Stimulated activated CD4-positive, alpha-beta T cell treated with anti-CD3 and anti-CD28 coated beads, Interleukin-15, amount 100 ng/mL, for 1 hour (primary cell): ENCODE measurements around the gene EFTUD2.
"Not testable (repeated sequence)": the region's sequence is repeated elsewhere in the genome, so short reads cannot be mapped to it uniquely, and the experiment has no call there.

Source experiments
- DNase-seq, 2 donors: peaks; one replicate each; pipeline ENCODE4 v3.0.0-alpha.2; 2020; ENCODE audit warnings: low read depth in 1 of 2, low spot score in 1 of 2

EFTUD2 gene

DNA sequence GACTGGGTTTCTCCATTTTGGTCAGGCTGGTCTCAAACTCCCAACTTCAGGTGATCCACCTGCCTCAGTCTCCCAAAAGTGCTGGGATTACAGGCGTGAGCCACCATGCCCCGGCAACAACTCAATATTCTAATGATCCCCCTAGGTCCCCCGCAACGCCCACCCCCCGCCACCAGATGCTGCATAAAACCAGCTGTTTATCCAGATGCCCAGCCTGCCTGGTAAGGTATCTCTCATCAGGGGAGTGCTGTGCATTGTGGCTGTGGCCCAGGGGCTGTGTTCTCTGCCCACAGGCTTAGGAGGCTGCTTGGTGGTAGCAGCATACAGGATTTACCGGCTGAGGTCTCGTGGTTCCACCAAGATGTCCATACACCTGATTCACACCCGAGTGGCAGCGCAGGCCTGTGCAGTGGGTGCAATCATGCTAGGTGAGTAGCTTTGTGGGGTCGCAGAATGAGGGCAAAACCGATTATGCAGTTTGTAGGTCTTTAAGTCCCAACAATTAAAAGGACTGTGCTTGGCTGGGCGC is 50.2 kb downstream of the EFTUD2 start:
- DNase-seq: no peak

DNA sequence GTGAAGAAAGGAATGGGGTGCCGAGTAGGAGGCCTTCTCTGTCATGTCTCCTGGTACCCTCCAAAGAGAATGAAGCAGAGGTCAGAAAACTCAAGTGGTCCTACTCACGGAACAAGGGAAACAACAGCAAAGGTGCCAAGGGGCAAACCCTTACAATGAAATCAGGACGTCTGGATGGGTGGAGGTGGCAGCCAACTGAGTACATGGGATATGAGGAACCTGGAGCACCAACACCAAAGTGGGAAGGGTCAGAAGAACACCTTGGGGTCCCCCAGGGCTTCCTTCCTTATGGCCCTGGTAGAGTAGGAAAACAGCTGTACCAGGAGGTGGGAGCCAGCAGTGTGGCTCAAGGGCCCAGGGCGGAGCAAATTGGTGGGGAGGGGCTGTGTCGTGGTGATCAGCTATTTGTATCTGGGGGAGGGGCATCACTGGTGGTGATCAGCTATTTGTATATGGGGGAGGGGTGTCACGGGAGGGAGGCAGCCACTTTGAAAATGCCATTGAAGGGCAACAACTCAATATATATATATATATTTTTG is 50.9 kb downstream of the EFTUD2 start:
- DNase-seq: no peak

DNA sequence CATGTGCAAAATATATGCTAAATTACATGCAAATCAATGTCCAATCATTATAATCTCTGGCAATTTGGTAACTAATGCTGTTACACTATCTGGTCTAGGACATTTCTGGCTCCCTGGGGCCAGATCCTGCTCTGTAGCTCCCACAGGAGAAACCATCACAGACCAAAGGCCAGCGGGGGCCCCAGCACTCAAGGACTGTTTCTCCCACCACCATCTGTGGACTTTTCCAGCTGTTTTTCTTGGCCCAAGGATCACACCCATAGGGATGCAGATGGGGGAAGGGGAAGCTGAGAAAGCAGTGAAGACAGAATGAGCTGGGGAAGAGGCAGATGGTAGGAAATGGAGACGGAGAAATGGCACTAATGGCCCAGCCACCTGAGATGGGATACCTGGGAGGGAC is 51.7 kb downstream of the EFTUD2 start, which contains the start of gene HIGD1B:
TSS of gene HIGD1B (plus strand) at position 298 of the 400 bp plus-strand sequence. CDS start 270 bp downstream, outside the sequence.
- no peak for DNase-seq

DNA sequence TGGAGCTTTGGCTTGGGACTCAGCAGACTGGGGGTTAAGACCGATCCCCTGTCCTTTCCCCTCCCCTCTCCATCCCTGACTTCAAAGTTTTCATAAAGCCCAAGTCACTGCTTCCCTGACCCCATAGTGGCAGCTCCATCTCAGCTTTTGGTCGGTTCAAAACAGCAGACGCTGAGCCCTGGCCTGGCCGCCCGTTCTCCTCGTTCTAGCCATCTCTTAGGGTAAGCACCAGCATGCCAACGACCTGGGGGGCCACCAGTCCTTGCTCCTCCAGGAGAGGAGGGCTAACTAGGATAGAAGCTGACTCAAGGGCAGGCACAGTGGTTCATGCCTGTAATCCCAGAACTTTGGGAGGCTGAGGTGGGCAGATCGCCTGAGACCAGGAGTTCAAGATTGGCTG is 53.0 kb downstream of the EFTUD2 start:
- DNase-seq: no peak

DNA sequence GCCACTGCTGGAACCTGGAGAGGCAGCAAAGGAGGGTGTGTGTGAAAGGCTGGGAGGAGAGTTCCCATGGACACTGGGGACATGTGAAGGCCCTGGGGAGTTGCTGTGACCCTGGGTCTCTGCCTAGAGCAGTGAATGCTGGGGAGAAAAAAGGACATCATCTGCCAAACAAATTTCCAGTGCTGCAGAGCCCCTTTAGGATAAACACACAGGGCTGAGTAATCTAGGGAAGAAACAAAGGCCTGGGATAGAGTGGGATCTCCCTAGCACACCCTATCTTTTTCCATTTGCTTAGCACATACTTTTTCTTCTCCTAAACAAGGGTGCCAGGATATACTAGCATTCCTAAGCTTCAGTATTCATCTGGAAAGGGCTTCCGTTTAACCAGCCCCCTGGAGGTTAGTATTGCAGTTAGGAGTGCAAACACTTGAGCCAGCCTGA is 54.8 kb downstream of the EFTUD2 start:
- DNase-seq: no peak

DNA sequence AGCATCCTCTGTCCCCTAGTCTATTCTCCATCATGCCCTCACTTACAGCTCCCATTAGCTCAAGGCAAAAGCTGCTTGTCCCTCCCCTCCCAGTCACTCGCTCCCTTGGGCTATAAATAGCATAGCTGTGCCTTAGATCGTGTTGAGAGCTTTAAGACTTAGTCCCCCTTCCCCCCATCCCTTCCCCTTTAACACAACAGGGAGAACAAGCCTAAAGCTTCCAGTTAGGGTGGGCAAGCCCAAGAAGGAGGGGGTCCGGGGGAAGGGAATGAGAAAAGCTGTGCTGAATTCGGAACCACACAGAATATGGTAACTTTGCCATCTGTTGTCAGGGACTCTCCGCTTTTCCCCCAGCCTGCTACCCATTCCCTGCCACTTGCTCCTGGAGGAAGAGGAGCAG is 56.5 kb downstream of the EFTUD2 start:
- no peak for DNase-seq

DNA sequence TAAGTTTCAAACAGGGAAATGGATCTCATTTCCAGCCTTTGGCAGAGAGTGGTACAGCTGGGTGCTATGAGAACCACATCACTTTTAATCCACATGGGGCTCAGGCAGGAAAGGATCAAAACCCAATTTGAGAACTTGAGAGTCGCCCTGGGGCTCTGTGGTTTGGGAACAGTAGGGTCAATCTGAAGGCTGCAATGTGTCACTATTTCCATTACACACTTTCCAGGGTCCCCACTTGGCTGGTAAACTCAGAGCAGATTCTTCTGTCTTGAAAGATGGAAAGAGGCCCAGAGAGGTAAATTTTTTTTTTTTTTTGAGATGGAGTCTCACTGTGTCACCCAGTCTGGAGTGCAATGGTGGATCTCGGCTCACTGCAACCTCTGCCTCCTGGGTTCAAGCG is 58.3 kb downstream of the EFTUD2 start:
- no peak for DNase-seq

DNA sequence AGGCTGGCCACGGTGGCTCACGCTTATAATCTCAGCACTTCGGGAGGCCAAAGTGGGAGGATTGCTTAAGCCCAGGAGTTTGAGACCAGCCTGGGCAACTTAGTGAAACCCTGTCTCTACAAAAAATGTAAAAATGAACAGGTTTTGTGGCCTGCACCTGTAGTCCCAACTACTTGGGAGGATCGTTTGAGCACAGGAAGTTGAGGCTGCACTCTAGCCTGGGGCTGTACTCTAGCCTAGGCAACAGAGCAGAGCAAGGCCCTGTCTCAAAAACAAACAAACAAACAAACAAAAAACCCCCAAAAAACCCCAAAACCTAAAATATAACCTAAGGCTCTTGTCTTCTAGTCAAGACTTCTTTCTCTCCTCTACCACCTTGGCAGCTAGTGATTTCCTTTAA is 59.0 kb downstream of the EFTUD2 start:
- no peak for DNase-seq

DNA sequence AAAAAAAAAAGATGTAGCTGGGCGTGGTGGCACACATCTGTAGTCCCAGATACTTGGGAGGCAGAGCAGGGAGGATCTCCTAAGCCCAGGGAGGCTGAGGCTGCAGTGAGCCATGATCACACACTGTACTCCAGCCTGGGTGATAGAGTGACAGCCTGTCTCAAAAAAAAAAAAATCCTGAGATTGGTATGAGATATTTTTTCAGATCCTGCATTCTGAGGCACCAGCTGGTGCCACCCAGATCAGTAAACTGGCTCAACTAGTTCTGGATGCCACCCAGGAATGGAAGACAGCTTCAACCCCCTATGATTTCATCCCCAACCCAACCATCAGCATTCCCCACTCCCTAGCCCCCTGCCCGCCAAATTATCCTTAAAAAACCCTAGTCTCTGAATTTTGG is 62.0 kb downstream of the EFTUD2 start:
- no peak for DNase-seq

DNA sequence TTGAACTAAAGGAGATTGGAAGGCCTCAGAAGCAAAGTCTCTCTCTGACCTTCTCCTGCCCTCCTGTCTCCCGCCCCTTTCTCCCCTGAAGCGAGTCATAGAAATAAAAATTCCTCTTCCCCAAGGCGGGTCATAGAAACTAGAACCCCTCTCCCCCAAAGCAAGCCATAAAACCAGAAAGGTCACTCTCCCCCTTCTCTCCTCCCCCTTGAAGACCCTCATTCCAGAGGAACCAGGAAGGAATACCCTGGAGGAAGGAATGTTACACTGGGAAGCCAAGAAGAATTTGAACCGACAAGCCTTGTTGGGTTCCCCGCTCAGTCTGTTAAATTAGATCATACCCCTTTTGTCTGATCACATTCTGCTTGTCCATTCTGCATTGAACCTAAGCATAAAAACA is 66.4 kb downstream of the EFTUD2 start:
- no peak for DNase-seq

DNA sequence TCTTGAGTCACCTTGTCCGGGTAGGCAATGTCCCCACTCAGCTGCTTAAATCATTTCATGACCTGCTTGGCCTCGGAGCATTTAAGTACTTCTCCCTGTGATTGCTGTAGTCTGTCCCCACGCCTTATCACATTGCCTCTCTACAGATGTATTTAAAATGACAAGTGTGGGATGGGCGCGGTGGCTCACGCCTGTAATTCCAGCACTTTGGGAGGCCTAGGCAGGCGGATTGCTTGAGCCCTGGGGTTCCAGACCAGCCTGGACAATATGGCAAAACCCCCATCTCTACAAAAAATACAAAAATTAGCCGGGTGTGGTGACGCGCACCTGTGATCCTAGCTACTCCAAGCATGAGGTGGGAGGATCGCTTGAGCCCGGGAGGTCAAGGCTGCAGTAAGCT is 67.9 kb downstream of the EFTUD2 start:
- no peak for DNase-seq

DNA sequence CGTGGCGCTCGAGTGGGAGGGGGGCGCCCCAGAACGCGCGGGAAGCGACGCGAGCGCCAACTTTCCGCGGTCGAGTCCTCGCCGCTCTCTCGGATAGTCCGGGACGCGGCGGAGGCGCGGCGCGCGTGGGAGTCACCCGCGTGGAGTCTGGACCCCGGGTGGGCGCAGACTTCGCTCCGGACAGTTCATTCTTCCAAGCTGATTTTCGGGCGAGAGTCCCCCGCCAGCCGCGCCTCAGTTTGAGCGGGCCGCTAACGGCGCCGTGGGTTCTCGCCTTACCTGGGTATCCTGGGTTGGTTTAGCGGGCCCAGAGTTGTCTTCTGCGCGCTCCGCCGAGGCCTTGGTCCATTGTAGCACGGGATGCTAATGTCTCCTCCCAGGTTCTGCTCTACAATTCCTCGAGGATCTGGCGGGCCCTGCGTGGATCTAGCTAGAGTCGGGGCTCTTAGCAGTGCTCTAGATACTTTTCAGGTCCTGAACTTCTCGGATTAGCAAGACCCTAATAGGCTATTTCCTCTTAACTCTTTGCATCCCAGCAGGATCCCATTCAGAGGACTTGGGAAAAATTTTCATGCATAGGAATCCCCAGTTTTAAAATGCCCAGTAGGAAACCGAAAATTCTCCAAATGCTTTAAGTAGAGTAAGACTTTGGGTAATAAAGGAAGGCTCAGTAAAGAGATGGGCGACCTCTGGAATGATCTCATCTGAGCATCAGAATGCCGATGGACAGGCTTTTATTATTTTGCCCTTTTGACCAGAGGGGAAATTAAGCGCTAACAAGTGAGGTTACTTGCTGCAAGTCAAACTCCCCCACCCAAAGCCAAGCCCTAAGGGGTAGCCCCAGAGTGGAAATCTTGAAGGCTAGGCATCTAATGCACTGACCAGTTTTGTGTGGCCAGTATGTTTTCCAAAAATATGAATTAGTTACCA is 68.6 kb downstream of the EFTUD2 start:
- DNase-seq: no peak

DNA sequence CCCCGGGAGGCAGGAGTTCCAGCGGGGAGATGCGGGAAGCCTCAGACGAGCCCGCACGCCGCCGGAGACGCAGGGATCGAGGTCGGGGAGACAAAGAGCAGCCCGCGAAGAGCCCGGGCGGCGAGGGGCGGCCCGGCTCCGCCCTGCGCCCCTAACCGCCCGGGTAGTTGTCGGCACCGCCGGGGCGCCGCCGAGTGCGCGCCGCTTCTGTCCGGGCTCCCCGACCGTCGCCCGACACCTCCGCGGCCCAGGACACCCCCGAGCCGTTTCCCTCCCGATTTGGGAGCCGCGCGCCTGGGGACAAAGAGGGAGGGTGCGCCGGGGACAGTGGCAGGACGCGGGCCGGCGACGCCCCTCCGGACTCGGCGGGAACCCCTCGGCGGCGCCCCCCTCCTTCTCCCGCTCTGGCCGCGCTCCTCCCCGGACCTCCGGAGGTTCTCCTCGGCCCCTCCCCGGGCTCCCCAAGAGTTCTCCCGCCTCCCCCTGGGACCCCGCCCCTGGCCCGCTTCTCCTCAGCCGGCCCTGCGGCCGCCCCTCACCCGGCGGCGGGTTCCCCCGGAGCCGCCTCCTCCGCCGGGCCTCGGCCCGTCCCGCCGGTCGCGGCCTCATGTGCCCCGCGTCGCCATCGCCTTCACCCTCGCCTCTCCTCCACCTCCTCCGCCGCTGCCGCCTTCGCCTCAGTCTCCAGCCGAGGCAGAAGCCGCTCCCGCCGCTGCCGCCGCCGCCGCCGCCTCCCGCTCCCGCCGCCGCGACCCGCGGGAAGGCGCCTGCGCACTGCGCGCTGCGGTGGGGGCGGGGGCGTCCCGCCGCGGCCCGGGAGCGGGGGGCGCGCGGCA is 69.5 kb downstream of the EFTUD2 start, which contains the start of gene GJC1:
TSS of gene GJC1 (minus strand) at position 765 of the 836 bp plus-strand sequence. CDS start 24,470 bp downstream, outside the sequence.
- no peak for DNase-seq

DNA sequence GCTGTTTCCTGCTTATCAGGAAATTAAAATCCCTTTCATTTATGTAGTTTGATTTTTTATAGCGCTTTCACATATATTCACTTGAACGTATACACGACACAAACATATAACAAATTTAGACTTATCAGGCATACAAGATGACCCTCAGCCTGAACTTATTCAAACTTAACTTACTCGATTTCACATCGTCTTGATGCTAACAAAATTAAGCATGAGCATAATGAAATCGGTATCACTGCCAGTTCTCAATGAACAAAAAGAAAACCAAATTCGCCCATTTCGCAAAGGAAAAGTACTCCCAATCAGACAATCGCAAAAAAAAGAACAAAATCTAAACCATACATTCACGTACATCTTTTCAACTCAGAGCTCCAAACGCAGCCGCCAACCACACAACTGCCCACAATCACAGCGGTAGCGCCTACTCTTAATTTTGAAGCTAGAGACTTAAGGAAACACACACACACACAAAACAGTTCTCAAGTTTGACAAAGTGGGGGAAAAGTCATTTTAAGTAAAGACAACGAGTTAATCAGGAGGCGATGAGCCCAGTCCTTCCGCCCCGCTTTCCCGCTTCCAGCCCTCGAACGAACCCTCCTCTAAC is 70.2 kb downstream of the EFTUD2 start:
- no peak for DNase-seq

DNA sequence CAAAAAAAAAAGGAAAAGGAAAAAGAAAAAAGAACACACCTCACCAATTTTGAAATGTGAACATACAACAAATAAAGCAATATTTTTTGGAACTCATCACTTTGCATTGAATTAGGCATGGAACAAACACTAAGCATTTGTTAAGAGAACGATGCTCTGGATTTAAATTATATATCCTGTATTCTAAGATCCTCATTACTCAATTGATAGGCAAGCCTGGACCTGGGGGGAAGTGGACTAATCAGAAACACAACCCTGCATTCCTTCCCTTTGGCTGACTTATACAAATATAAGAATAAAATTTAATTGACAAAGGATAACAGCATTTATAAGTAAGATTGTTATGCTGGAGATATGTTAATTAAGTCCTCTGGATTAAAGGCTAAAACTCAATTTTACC is 71.4 kb downstream of the EFTUD2 start:
- DNase-seq: no peak

DNA sequence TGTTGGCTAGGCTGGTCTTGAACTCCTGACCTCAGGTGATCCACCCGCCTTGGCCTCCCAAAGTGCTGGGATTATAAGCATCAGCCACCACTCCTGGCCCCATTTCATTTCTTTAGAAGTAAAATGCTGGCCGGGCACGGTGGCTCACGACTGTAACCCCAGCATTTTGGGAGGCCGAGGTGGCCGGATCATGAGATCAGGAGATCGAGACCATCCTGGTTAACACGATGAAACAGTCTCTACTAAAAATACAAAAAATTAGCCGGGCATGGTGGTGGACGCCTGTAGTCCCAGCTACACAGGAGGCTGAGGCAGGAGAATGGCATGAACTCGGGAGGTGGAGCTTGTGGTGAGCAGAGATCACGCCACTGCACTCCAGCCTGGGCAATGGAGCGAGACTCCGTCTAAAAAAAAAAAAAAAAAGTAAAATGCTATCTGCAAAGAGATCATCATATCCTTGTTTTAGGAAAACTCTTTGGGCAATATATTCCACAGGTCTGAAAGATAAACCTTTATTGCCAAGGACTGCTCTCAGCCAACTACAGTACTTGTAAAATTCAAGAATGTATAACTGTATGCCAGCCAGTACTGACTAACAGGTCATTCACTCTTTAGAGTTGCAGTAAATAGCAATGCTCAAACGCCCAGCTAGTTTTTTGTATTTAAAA is 73.0 kb downstream of the EFTUD2 start:
- DNase-seq: no peak

DNA sequence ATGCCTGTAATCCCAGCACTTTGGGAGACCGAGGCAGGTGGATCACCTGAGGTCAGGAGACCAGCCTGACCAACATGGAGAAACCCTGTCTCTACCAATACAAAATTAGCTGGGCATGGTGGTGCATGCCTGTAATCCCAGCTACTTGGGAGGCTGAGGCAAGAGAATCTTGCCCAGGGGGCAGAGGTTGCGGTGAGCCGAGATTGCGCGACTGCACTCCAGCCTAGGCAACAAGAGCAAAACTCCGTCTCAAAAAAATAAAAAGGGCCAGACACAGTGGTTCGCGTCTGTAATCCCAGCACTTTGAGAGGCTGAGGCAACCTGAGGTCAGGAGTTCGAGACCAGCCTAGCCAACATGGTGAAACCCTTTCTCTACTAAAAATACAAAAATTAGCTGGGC is 74.0 kb downstream of the EFTUD2 start:
- not testable (repeated sequence) for DNase-seq

DNA sequence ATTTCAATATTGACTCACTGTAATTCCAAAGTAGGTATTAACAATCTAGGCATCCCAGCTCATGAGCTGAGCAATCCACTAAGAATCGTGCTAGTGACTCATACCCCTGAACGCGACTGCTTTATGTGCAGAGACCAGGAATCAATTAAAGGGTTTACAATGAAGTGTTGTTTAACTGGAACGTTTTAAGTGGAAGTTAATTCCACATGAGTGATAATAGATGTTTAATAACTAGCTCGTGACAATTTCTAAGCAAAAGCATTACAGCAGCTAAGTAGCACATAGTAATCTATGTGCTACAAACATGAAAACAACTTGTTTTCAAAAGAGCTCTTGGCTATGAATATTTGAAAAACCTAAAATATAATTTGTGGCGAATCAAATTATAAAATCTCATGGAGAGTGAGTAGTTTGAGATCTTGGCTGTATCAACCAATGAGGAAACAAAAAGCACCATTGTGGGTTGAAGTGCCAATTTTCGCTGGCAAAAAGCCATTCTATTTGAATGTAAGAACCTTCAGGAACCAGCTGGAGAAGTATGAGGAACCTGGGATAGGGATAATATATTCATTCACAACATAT is 78.5 kb downstream of the EFTUD2 start:
- no peak for DNase-seq

DNA sequence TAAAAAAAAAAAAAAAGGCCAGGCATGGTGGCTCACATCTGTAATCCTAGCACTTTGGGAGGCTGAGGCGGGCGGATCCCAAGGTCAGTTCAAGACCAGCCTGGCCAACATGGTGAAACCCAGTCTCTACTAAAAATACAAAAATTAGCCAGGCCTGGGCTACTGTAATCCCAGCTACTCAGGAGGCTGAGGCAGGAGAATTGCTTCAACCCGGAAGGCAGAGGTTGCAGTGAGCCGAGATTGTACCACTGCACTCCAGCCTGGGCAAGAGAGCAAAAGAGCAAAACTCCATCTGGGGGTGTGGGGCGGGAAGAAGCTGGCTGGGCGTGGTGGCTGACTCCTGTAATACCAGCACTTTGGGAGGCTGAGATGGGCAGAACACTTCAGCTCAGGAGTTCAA is 80.7 kb downstream of the EFTUD2 start:
- DNase-seq: not testable (repeated sequence)

DNA sequence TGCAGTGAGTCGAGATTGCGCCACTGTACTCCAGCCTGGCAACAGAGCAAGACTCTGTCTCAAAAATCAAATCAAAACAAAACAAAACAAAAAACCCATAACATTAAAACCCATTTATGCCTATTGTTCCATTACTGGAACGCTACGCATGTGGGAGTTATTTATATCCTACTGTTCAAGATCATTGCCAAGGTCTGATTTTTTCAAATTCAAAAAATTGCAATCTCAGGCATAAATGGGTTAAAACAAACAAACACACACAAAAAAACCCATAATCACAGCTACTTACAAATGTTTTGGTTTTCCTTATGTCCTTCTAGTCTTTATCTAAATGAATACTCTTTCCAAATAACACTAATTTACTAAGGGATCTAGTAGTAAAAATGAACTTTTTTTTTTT is 87.0 kb downstream of the EFTUD2 start:
- no peak for DNase-seq
